LNCaP clone FGC (cell line): ENCODE measurements around the gene KHDC3L.

Experiments used
- DNase-seq: peaks from one replicate; pipeline ENCODE4 v3.0.0-alpha.2; 2011; ENCODE audit warnings: low read depth
- H3K4me3 ChIP-seq: 2 replicates; pipeline ENCODE4 v1.5.1; 2011; ENCODE audit warnings: mild to moderate bottlenecking, low read depth, low read length, control low read depth
- CTCF ChIP-seq: IDR thresholded peaks from 2 replicates; pipeline ENCODE4 v1.5.1; 2012; ENCODE audit warnings: mild to moderate bottlenecking; ENCODE audit not compliant: control insufficient read depth, insufficient read depth; ENCODE audit errors: extremely low read depth

The KHDC3L gene

GRCh38 chr6:73362358-73362757 is at the start of gene KHDC3L:
KHDC3L (plus strand) TSS chr6:73362658; CDS start chr6:73362730, 72 bp downstream.
- H3K4me3 ChIP-seq, result no peak within 1 kb of the TSS
- TF ChIP-seq CTCF, result no peak
- DNase-seq, result no peak

GRCh38 chr6:73314577-73315492 is 47.6 kb upstream of the KHDC3L start:
- H3K4me3 ChIP-seq, result no peak overlapping the region
- no peak for TF ChIP-seq CTCF
- no peak for DNase-seq

GRCh38 chr6:73323323-73323722 is 39.1 kb upstream of the KHDC3L start:
- DNase-seq, result no peak
- no peak for TF ChIP-seq CTCF
- H3K4me3 ChIP-seq, result no peak overlapping the region

- TF ChIP-seq CTCF, result no peak
- DNase-seq, result no peak
- H3K4me3 ChIP-seq, result no peak overlapping the region
Observed at GRCh38 chr6:73325656-73326055, 36.8 kb upstream of the KHDC3L start.

GRCh38 chr6:73328790-73329189 is 33.7 kb upstream of the KHDC3L start:
- TF ChIP-seq CTCF, result no peak
- H3K4me3 ChIP-seq, result no peak overlapping the region
- no peak for DNase-seq

- TF ChIP-seq CTCF, result no peak
- DNase-seq, result no peak
Observed at GRCh38 chr6:73329201-73329600, 33.3 kb upstream of the KHDC3L start.

More at GRCh38 chr6:73329201-73329600, 33.3 kb upstream of the KHDC3L start:
- no peak overlapping the region for H3K4me3 ChIP-seq
